Stimulated activated CD8-positive, alpha-beta memory T cell treated with anti-CD3 and anti-CD28 coated beads, Interleukin-7, amount 100 ng/mL, for 24 hours (primary cell): ENCODE measurements around the gene GPHN.

Experiments
- DNase-seq: peaks from one replicate; pipeline ENCODE4 v3.0.0-alpha.2; 2020; ENCODE audit warnings: low read depth

Gene GPHN

DNA sequence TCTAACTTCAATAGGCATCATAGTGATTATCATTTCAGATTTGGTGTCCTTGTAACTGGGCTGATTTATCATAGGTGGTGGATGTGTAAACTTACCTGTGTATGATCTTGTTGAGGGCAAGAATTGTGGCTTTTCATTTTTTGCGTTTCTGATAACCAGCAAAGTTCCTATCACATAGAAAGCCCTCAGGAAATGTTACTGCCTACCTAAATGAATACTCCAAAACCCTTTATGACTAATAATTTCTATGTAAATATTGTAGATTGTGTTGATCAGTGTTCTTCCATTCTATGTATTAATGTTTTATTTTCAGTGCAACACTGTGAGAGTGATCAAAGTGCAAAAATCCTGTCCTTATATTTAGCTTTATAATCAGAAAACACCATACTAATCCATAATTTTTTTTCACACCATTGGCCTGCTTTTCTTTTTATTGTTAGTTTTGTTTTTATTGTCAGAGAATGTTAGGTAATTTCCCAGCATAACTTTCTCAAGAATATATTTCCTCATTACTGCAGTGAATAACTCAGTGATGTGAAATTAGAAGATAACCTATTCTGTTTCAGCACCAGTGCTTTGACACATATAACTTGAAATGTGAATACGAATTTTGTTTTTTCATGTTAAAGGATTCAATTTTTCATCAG lies 94.1 kb downstream of the GPHN start:
- no peak for DNase-seq

DNA sequence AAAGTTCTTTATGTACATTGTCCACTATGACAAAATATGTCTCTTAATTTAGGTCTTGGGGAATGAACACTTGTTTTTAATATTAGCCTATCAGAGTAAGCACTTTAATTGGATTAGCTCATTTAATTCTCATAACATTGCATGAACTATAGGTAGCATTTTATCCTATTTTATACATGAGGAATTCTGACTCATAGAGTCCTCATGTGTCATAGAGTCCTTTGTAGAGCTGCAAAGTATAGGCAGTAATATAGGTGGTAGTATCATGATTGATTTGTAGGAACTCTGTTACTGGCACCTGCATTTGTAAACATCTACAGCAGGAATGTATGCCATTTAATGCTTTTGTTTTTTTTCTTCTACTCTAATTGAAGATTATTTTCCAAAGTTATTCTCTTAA lies 96.0 kb downstream of the GPHN start:
- no peak for DNase-seq

DNA sequence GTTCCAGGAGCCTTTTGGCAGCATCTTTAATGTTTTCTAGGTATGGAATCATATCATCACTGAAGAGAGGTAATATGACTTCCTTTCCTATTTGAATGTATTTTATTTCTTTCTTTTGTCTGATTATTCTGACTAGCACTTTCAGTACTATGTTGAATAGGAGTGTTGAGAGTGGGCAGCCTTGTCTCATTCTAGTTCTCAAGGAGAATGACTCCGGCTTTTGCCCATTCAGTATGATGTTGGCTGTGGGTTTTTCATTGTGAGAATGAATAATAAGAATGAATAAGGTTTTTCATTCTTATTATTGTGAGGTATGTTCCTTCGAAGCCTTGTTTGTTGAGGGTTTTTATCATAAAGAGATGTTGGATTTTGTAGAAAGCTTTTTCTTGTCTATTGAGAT lies 98.9 kb downstream of the GPHN start:
- DNase-seq = no peak

DNA sequence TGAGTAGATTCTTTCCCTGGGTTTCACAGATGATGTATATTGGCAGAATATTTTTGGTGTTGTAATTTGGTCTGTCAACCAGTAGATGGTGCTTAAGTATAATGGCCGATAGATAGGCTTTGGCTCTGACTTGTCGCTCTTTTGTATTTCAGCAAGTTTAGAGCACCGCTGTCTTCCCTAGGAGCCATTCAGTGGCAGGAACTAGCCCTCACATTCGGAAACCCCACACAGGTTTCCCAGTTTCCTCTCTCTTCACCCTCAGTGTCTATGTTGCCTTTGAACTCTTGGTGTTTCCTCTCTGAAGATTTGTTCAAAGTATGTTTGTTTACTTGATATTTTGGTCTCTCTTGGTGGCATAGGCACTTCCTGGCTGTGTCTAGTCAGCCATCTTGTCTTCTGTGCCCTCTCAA lies 102.2 kb downstream of the GPHN start:
- no peak for DNase-seq

DNA sequence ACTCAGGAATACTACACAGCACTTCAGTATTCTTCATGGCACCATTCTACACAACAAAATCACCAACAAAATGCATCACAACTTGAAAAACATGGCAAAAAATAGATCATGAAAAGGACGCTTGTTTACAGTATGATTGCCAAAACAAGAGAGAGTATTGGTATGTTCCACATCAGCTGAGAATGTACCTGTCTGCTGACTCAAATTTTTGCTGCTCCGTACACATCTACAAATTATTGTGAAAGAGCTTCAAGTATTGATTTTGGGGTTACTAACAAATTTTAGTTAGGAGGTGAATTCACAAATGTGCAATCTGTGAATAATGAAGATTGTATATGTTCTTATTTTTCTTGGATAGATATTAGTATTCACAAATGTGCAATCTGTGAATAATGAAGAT lies 105.4 kb downstream of the GPHN start:
- DNase-seq = no peak

DNA sequence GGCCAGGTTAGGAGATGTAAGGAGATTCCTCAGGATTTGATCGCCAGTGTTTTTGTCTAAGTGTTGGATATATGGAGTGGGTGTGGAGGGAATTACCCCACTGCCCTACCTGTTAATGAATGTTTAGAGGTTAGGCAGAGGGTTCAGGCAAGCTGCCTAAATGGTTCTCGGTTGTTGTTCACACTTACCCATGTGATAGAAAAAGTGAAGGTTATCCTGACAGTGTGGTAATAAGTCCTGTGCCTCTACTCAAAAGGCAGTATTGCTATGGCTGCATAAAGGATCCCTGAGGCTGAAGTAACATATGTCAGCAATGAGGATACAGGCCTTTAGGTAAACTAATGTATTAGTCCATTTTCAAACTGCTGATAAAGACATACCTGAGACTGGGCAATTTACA lies 112.0 kb downstream of the GPHN start:
- DNase-seq = no peak

DNA sequence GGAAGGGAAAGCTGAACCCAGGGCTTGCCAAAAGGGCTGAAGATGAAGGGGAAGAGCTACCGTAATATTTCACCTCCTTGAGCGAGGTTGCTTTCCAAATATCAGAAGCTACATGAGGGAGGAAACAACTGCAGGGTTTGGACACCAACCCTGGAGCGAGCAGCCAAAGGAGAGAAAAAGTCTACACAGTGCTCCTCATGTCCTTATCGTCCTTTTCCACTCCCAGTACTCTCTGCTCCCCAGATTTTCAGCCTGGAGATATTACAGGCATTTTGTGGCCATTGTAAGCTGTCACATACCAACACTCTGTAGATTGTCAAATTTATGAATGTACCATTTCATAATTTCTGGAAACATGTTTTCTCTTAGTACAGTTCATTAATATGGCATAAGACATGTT lies 115.9 kb downstream of the GPHN start:
- no peak for DNase-seq

DNA sequence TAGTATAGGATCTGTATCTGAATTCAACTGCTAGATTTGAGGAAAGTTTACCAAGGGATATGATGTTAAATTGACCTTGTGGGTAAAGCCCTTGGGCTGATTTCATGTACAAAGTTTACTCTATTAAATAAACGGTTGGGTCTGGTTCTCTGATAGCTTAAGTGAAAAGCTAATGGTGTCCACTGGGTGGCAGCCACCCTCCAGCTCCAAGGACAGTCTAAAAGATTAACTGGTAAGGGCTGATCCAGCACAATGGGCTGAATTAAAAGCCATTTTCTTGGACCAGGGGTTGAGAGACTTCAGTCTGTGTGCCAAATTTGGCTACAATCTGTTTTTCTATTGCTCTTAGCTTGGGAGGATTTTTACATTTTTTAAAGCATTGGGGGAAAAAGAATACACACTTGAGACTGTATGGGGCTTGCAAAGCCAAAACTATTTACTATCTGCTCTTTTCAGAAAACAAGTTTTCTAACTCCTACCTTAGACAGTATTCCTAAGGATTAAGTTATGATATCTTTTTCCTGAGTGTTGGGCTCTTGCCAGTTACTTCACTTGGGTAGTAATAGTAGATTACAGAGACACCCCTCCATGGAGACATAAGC lies 116.5 kb downstream of the GPHN start:
- DNase-seq = no peak

DNA sequence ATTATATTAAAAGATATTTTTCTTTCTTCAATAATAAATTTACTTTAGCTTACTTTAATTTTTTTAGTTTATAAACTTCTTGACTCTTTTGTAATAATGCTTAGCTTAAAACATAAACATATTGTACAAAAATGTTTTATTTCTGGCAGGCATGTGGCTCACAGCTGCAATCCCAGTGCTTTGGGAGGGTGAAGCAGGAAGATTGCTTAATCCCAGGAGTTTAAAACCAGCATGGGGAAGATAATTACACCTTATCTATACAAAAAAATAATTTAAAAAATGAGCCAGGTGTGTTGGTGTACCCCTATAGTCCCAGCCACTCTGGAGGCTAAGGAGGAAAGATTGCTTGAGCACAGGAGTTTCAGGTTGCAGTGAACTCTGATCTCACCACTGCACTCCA lies 120.7 kb downstream of the GPHN start:
- DNase-seq = no peak

DNA sequence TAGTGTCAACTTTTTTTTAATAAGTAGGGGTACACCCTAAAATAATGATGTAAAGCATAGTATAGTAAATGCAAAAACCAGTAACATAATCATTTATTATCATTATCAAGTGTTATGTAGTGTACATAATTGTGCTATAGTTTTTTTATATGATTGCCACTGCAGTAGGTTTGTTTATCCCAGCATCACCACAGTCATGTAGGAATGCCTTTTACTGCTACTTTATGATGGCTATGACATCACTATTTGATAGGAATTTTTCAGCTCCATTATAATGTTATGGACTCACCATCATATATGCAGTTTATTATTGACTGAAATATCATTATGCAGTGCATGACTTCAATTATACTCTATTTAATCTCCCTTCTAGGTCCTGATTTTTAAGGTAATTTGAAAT lies 121.6 kb downstream of the GPHN start:
- no peak for DNase-seq

DNA sequence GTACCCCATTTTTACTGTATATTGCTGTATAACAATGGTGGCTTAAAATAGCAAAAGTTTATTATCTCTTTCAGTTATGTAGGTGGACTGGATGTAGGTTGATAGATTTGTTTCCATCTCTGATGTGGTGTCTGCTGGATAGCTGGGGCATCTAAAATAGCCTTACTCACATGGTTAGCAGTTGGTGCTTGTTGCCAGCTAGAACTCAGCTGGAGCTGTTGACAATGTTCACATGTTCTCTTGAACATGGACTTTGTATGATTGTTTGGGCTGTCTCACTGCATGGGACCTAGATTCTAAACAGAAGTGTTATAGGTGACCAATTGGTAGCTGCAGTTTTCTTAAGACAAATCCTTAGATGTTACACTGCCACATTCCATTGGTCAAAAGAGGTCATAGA lies 126.9 kb downstream of the GPHN start:
- no peak for DNase-seq

DNA sequence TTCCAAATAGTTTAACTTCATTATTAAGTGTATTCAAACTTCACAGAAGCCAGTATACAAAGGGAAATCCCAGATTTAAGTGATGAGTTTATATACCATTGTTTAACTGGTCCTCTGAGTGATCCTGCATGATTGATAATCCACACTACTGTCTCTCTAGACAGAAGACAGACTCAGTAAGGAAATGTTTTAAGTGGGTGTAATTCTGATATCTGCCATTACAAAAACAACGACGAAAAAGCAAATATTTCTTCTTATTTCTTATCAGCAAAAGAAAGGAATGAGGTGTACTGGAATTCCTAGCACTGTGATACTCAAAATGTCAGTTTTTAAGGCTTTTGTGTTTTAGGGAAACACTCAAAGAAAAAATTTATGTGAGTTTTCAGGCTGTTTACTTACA lies 127.5 kb downstream of the GPHN start:
- no peak for DNase-seq

DNA sequence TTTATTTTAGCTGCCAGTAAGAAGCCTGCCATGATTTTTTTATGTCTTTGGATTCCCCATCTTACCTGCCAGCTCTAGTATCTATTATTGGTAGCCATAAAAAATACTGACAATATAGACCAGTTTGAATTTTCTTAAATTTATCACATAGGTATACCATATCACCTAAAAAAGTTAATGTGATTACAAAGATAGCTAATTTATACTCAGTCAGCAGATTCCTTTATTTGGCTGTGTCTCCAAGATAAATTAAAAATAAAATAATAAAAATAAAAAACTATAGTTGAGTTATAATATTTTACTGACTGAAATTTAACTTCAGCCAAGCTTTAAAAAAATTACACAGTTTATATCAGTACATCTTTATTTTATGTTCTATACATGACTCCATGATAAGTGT lies 128.3 kb downstream of the GPHN start:
- DNase-seq = no peak

DNA sequence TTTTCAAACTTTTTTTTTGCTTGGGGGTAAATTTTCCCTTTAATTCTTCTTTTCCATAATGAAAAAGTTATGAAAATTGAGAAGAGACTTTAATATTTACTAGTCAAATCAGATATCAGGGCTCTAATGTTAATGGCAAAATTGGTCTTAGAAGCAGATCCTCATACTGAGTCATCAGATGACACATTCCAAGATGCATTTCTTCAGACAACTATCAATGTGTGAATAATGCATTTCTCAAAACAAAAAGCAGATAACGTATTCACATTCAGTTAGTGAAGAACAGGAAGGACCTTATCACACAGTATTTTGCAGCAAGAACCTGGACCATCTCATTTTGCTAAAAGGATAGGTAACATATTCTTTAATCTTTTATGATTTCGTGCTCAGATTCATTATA lies 130.7 kb downstream of the GPHN start:
- DNase-seq = no peak

DNA sequence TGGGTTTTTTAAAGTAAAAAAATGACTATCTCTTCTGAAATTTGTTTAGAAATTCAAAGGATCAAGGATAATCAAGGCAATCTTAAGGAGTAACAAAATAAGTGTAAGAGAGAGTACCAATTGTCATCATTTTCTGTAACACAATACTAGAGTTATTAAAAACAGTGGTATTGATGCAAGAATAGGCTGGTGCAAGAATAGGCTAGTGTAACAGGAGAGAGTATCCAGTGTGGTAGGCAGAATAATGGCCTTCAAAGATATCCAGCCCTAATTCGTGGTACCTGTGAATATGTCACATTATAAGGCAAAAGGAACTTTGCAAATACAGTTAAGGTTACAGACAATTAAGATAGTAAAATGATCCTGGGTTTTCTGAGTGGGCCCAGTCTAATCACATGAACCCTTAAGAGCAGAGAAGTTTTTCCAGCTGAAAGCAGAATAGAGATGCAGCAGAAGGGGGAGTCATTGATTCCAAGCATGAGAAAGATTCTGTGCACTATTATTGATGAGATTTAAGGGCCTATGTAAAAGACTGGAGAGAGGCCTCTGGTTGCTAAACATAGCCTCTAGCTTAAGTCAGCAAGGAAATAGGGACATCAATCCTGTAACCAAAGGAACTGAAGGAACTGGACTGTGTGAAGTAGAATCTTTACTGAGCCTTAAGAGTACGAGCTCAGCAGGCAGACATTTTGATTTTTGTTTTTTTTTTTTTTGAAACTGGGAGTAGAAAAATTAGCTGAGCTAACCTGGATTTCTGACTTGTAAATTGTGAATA lies 134.1 kb downstream of the GPHN start:
- DNase-seq = no peak

DNA sequence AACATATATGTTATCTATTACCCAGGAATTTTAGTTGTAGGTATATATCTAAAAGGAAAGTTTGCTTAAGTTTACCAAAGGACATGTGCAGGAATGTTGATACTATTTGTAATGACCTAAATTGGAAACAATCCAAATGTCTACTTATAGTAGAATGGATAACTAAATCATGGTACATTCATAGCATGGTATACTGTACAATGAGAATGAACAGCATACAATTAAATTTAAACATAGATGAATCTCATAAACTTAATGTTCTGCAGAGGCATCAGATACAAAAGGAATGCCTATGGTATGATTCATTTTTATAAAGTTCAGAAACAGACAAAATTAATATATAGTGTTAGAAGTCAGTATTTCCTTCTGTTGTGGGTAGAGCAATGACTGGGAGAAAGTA lies 135.4 kb downstream of the GPHN start:
- DNase-seq = no peak

DNA sequence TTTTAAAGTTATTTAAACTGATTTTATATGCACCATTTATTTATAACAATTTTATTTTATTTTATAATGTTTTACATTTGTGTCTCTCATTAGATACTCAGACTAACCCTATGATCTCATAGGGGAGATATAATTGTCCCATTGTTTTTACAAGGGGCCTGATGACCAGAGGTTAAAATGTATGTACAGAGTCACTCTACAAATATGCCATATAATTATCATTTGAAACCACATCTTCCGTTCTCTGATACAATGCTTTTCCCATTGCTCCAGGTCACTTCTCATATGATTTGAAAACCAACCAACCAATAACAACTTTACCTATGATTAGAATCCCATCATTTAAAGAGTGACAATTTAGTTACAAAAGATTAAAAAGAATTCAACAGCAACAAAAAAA lies 137.8 kb downstream of the GPHN start:
- DNase-seq = no peak

DNA sequence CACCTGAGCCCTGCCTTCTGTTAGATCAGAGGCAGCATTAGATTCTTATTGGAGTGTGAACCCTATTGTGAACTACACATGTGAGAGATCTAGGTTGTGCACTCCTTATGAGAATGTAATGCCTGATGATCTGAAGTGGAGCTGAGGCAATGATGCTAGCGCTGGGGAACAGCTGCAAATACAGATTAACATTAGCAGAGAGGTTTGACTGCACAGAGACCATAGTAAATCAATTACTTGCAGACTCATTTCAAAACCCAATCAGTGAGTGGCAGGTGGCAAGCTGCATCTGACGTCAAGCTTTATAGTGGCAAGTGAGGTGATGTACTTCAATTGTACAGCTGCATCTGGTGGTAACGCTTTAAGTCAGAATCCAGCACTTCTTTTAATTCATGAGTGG lies 141.6 kb downstream of the GPHN start:
- DNase-seq = no peak

DNA sequence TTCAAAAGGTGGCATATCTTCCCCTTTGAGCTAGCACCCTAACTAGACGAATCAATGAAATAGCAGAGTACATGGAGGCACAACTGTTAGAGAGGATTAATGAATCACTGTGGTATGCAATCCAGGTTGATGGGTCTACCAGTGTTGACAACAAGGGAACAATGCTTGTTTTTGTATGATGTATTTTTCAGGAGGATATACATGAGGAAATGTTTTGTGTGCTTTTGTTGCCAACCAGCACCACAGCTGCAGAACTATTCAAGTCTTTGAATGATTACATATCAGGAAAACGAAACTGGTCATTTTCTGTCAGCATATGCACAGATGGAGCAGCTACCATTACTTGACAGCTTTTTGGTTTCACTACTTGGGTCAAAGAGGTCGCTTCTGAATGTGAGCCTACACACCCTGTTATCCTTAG lies 142.6 kb downstream of the GPHN start:
- no peak for DNase-seq

DNA sequence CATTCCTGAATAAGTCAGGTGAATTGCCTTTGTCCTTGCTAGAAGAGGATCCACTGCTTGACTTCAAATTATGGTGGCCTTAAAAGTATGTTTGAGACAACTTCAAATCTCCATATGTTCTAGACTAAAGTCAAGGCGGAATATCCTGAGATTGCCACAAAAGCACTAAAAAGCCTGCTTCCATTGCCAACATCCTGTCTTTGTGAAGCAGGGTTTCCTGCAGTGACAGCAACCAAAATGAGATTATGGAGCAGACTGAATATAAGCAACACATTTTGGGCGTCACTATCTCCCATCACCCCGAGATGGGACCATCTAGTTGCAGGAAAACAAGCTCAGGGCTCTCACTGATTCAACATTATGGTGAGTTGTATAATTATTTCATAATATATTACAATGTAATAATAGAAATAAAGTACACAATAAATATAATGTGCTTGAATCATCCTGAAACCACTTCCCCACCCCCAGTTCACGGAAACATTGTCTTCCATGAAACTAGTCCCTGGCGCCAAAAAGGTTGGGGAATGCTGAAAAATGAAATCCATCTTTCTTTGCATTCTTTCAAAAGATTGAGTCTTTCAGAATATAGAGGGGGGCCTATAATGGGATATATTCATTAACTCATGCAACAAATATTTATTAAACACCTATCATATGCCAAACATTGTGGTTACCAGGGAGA lies 143.7 kb downstream of the GPHN start:
- DNase-seq = no peak

DNA sequence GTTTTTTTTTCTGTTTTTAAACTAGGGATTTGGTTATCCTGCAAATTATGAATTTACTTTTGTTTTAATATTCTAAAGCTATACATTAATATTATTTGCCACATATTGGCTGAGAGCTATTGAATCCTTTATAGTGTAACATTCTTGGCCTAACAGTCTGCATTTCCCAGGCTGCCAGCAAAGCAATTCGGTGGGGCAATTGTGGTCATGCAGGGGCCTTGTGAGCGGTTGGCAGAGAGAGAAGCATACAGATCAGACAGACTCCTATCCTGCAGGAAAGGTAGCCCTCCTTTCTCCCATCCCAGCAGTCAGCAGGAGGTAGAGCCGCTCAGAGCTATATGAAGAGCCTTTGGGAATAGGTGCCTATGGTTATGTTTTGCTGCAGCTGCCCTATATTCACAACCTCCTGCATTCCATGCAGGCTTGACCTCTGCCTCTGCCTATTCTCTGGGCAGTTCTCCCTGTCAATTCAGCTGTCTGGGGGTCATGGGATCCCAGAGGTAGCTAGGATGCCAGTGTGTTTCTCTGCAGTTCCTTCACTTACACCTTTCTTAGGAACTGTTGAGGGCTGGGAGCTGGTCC lies 144.7 kb downstream of the GPHN start:
- DNase-seq = no peak

DNA sequence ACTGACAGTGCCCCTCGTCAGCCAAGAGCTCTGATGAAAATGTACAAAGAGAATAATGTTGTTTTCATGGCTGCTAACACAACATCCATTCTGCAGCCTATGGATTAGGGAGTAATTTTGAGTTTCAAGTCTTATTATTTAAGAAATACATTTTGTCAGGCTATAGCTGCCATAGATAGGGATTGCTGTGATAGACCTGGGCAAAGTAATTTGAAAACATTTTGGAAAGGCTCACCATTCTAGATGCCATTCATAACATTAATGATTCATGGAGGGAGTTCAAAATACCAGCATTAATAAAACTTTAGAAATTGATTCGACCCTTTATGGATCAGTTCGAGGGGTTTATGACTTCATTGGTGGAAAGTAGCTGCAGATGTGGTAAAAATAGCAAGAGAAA lies 149.8 kb downstream of the GPHN start:
- DNase-seq = no peak

DNA sequence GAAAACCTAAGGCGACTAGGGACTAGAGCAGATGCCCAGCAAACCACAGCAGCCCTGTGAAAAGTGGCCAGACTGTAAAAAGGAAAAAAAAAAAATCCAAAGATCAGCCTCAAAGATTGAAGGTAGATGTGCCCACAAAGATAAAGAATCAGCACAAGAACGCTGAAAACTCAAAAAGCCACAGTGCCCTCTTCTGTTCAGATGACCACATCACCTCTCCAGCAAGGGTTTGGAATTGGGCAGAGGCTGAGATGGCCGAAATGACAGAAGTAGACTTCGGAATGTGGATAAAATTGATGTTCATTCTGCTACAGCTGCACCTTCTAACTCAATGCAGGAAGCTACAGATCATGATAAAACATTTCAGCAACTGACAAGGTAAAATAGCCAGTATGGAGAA lies 154.4 kb downstream of the GPHN start:
- DNase-seq = no peak
